Activated CD8-positive, alpha-beta memory T cell treated with anti-CD3 and anti-CD28 coated beads for 4 hours (primary cell): ENCODE results near the gene GADL1.

Experiments used
- DNase-seq, 2 donors: peaks; one replicate each; pipeline ENCODE4 v3.0.0-alpha.2; 2020; ENCODE audit warnings: low read depth in 2 of 2

The GADL1 gene

GRCh38 chr3:30760040-30760695 lies 134.3 kb downstream of the GADL1 start:
- DNase-seq = no peak

DNA sequence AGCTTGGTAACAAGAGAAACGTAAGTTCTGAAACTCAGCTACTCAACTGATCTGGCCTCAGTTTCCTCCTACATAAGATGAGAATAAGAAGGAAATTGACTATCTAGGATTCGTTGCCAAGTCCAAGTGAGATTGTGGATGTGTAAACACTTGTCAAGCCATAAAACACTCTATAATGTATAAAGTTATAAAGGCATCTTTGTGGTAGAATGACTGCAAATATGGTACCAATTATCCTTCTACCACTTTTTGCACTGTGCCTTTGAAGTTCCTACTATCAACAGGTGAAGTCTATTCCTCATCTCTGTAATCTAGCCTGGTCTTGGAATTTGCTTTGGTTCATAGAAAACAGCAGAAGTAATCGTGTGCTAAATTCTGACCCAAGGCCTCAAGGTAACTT lies 138.2 kb downstream of the GADL1 start:
- no peak for DNase-seq

DNA sequence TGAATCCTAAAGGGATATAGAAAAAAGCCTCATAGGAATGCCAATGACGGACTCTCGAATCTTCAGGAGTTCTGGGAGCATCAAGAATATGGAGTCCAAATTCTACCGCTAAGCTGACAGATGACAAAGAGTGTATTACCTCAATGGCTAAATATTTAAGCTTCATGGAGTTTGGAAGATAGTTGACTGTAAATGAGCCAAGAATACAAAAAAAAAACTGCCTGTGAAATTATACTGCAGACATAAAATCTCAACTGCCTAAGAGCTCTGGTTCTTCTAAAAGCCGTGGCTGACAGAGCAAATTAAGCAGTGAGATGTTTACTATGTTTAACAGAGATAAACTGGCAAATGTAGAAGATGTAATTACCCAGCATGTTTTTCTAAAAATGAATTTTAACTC lies 140.0 kb downstream of the GADL1 start:
- DNase-seq = no peak

DNA sequence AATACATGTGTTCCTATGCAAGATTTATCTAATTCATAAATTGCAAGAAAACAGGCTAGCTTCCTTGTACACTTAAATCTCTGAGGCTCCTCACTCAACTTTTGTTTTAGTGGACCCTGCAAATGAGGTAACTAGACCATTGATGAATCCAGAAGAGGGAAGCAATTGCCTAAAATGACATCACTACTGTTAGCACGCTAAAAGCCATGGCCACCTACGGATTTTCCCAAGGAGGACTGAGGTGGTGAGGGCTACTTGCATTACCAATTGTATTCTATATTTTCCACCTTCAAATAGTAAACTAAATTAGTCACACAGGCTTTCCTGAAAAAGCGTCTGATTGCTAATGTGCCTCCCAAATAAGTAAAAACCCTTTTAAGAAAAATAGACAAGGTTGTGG lies 140.7 kb downstream of the GADL1 start:
- DNase-seq = no peak

GRCh38 chr3:30752970-30753369 lies 141.5 kb downstream of the GADL1 start:
- no peak for DNase-seq

DNA sequence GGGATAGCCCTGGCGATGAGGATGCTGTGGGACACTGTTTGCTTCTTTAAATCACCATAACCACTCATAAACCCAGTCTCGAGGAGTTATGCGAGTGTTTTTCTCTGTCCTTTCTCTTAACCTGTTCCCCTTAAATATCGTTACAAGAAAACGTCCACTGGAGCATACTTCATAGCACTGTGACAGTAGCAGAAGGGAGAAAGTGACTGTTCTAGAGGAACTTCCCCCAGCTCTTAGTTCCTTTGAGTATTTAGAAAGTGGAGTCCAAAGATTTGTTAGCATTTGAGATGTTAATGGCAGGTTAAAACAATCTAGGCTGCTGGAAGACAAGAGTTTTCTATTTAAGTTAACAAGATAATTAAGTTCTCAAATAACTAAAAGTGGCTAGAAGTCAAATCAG lies 142.0 kb downstream of the GADL1 start:
- DNase-seq = no peak

DNA sequence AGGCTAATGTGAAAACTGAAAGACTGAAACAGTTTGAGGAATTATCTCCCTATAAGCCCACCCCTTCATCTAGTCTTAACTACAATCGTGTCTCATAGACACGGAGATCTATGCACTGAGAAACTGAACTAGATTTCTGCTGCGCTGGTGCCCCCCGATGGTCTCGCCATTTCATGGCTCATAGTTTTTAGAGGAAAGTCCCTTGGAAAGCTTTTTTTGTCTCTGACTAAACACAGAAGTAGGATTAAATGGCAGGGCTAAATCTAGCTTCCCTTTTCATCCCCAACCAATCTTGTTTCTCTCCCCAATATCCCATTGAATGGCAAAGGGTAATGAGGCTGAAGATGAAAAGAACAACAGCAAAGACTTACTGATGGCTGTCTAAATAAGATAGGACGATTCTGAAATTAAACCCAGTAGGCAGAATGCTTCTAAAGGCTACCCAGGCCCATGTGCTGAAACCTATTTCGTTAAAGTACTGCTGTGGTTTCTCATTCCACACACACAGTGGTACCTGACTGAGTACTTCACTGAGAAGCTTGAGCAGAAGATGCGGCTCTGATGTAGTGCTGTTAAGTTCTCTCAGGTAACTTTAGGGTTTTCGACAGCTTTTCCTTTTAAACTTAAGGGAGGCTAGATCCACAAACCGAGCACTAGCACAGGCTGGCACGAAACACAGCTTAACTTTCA lies 142.7 kb downstream of the GADL1 start:
- DNase-seq = peak; percentile 13 to 38

- no peak for DNase-seq
Measured at GRCh38 chr3:30750967-30751366, 143.5 kb downstream of the GADL1 start.

GRCh38 chr3:30749230-30749629 lies 145.2 kb downstream of the GADL1 start:
- DNase-seq = no peak

GRCh38 chr3:30747771-30748281 lies 146.6 kb downstream of the GADL1 start:
- DNase-seq = no peak

DNA sequence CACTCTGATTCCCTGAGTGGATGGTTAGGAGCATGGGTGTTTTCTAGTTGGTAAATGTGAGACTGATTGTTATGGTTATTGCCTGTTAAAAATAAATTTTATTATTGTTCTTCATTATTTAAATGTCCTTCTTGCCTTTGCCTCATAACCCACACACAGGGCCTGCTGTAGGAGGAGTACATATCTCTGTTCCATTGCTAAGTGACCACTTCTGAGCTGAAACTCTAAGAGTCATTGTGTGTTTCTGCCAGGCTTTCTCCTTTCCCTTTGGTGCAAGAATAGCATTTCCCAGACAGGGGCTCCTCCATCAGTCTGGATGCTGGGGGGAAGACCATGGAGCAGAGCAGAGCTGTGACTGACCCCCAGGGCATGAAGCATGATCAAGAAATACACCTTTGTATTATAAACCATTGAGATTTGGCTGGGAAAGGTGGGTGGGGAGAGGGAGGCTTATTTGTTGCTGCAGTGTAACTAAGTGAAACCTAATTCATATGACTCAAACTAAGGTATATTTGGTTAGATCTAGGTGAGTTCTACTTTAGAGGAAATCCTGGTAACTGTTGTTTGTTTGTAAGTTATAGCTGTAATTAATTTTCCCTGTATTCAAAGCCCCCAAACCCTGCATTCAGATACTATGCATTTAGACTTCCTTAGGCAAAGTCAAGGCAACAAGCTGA lies 150.7 kb downstream of the GADL1 start:
- no peak for DNase-seq

GRCh38 chr3:30742796-30743619 lies 151.5 kb downstream of the GADL1 start:
- no peak for DNase-seq

DNA sequence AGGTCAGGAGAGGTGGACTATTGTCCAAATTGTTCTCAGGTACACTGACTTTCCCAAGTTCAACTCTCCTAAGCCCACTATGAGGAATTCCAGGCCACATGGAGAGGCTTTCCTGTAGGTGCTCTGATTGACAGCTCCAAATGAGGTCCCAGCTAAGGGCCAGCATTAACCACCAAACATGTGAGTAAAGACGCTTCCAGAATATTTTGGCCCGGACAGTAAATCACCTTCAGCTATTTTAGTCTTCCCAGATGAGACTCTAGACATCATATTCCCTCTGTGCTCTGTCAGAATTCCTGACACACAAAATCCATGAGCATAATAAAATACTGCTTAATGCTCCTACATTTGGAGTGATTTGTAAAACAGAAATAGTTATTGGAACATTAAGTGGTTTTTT lies 152.6 kb downstream of the GADL1 start:
- no peak for DNase-seq

DNA sequence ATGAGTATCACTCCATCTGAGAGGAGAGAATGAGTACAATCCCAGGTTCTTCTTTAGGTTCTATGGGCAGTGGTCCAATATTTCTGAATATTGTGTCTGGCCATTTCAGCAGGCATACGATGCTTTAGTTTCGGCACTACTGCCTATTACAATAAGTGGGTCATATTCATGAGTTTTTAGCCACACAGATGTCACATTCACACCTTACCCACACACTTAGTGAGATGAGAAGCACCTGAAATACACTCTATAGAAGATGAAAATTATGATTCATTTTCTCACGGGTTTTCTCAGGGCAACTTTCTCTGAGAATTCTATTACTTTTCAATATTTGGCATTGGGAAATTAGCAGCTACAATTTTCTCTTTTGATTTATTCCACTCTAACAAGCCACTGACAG lies 155.9 kb downstream of the GADL1 start:
- DNase-seq = no peak

DNA sequence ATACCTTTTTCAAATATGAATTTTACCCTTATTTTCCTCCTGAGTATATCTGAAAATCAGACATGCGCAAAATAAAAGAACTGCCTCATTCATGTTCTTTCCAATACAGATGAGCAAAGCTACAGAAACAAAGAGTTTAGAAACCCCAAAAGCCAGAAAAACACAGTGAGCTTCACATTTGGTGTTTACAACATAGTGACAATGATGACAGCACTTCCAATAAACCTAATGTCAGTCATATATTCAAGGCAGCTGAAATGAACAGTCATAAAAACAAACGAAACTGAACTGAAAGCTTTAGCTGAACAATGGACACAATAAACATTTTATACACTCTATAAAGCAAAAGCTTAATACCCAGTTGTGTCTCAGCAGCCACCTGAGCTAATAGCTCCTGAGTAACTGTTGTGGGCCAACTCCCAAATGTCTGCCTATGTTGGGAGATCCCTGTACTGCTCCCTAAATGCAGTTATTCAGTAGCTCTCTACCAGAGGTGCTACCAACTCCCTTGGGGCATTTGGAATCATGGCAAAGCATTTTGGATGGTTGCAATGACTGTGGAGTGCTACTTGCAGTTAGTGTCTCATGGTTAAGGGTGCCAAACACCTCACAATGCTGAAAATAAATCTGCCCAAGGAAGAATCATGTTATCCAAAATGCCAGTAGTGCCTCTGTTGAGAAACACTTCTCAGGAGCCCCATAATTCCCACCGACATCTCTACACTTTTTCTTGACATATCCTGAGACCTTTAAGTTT lies 156.5 kb downstream of the GADL1 start:
- DNase-seq = no peak

GRCh38 chr3:30733696-30734095 lies 160.8 kb downstream of the GADL1 start:
- no peak for DNase-seq

- no peak for DNase-seq
Measured at GRCh38 chr3:30733209-30733608, 161.3 kb downstream of the GADL1 start.

DNA sequence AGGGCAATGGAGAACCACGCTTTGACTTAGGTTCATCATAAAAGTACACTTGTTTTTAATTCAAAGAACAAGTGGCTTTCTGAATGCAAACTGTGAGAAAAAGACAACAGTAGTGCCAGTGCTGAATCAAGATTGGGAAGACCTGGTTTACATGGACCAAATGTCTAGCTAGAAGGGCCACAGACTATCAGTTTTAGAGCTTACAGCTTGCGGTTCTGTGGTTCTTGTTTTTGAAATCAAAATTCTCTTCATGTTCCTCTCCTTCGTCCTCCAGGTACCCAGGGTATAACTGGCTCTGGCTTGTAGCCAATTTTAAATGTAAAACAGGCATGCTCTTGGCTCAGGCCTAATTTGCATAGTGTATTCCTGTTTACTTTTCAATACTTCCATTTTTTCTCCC lies 163.5 kb downstream of the GADL1 start:
- no peak for DNase-seq

DNA sequence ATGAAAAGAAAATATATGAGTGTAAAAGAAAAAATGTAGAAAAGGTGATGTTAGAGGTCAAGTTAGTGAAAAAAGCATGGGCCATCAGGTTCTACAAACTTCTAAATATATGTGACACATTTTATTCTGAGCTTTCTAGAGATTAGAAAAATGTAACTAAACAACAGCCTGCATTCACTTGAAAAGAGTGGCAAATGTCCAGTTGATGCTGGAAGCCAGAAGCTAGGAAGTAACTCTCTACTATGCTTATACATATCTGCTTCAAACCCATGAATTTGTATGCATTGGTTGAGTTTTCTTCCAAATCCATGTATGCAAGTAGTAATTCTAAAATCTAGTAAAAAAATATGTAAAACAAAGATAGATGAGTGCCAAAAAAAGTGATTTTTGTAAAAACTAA lies 164.5 kb downstream of the GADL1 start:
- DNase-seq = no peak

DNA sequence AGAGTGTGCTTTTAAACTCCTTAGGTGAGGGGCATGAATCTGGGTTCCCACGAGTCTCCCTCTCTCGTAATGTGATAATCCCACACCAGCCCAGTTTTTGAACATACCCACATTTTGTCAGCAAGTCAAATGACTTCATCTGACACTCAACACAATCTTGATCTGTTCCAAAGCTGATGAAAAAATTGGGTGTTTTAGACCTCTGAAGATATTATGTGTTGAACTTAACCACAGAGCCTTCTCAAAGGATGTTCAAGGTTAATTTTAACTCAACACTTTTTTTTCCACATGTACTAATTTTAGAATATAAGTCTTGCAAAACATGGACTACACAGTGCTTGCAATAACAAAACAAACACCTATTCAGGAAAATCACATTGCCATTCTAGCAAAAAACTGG lies 164.9 kb downstream of the GADL1 start:
- DNase-seq = no peak

DNA sequence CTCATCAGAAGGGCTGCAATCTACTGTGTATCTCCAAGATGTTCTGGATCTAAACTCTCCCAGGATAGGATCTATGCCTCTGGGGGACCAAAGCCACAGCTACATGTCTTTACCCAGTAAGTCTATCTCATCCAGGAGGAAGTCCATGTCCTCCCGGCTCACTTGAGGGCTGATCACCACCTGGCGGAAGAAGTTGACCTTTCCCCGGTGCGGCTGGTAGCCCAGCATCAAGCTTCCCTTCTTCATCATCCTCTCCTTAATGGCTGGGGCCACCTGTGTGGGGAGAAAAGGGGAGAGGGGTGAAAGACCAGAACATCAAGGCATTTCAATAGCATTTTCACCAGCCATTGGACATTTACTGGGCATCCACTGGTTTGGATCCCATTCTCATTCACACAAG lies 166.3 kb downstream of the GADL1 start:
- no peak for DNase-seq
